HepG2 (cell line): ENCODE data around the gene TESK1. TPM values are rescaled to one million over a fixed set of nuclear protein-coding genes. Genes with fewer than 3 reads are reported as not detected.

Experiments used
- ATAC-seq: fragments of 200-7000 bp; cut with Tn5 transposase; 3 replicates; pipeline ENCODE4 v1.9.1; 2020; ENCODE audit warnings: mild to moderate bottlenecking, moderate library complexity
- BruUV-seq: library from RNA; stranded (reverse); fragments of 400-500 nt; replicated peaks from 2 replicates; lab custom pipeline; 2021; lab: Mats Ljungman, UMichigan
- CTCF ChIA-PET: fragments of 300-600 bp; formaldehyde crosslinking; extraction: SDS; loops from one replicate; lab custom pipeline; 2021; ENCODE audit warnings: low total read pairs, inconsistent platforms, low intra/inter-chr PET ratio; lab: Yijun Ruan, JAX
- POLR2A ChIA-PET: fragments of 350-600 bp; sonication (Branson Sonifier 250); formaldehyde crosslinking; loops from one replicate; lab custom pipeline; 2020; ENCODE audit warnings: antibody characterized with exemption, inconsistent platforms; lab: Yijun Ruan, JAX
- DNase-seq: peaks from one replicate; pipeline ENCODE4 v3.0.0-alpha.2; 2015; ENCODE audit warnings: low spot score
- FAIRE-seq: peaks from 3 replicates; lab custom pipeline; 2011; peaks lifted over from hg19 to GRCh38; lab: Jason Lieb, UNC
- H2AFZ ChIP-seq: one replicate; pipeline ENCODE4 v1.6.1; 2011; ENCODE audit warnings: low read length, inconsistent platforms
- H3K27ac ChIP-seq: fragments of 300-600 bp; 3 replicates; pipeline ENCODE4 v1.8.0; 2011; ENCODE audit warnings: mixed run types, mild to moderate bottlenecking, mixed read lengths, low read length, inconsistent platforms; ENCODE audit not compliant: insufficient read depth; ENCODE audit errors: extremely low read length
- H3K27me3 ChIP-seq, 2 experiments: fragments of 200-600 bp in 1 of 2; 2 replicates in 1 of 2; 3 replicates in 1 of 2; pipeline versions ENCODE4 v1.6.0 to v1.8.0; 2011; ENCODE audit warnings: low read length in 2 of 2, mild to moderate bottlenecking in 2 of 2, moderate library complexity in 2 of 2, inconsistent platforms in 1 of 2; ENCODE audit not compliant: insufficient read depth in 2 of 2, control insufficient read depth in 1 of 2
- H3K36me3 ChIP-seq, 2 experiments: fragments of 200-600 bp in 1 of 2; replicated peaks in 1 of 2; 2 replicates in 1 of 2; 3 replicates in 1 of 2; pipeline versions ENCODE4 v1.5.1 to v1.8.0; 2011; ENCODE audit warnings: low read length in 2 of 2, inconsistent platforms in 1 of 2; ENCODE audit not compliant: insufficient read depth in 2 of 2, control insufficient read depth in 1 of 2
- H3K4me1 ChIP-seq: 2 replicates; pipeline ENCODE4 v1.5.1; 2012; ENCODE audit warnings: low read length, inconsistent platforms; ENCODE audit not compliant: insufficient read depth
- H3K4me2 ChIP-seq: 2 replicates; pipeline ENCODE4 v1.6.0; 2011; ENCODE audit warnings: low read depth, low read length, inconsistent platforms
- H3K4me3 ChIP-seq, 3 experiments: fragments of 200-600 bp in 1 of 3; sonication (generic), shearing (Covaris generic) in 1 of 3; replicated peaks in 1 of 3; 2 replicates each; pipeline ENCODE4 v1.5.1; 2011 to 2016; ENCODE audit warnings: low read length in 3 of 3, inconsistent platforms in 2 of 3, low read depth in 2 of 3, mild to moderate bottlenecking in 2 of 3, control low read depth in 1 of 3, mixed read lengths in 1 of 3; ENCODE audit not compliant: insufficient read depth in 1 of 3
- H3K79me2 ChIP-seq: one replicate; pipeline ENCODE4 v1.6.1; 2011; ENCODE audit warnings: low read length, inconsistent platforms; ENCODE audit not compliant: insufficient read depth
- H3K9ac ChIP-seq: 2 replicates; pipeline ENCODE4 v1.6.0; 2011; ENCODE audit warnings: mild to moderate bottlenecking, low read depth, low read length, inconsistent platforms; ENCODE audit not compliant: insufficient read depth
- H3K9me3 ChIP-seq: 2 replicates; pipeline ENCODE4 v1.5.1; 2012; ENCODE audit warnings: mild to moderate bottlenecking, low read length
- H4K20me1 ChIP-seq: 2 replicates; pipeline ENCODE4 v1.6.0; 2011; ENCODE audit warnings: inconsistent platforms, mild to moderate bottlenecking, low read length, moderate library complexity; ENCODE audit not compliant: insufficient read depth
- HCFC1 ChIP-seq: fragments of 150-350 bp; IDR thresholded peaks from 2 replicates; pipeline ENCODE4 v1.6.1; 2014; ENCODE audit warnings: low read depth, low read length
- LRRFIP1 ChIP-seq: sonication (generic); formaldehyde crosslinking; conservative IDR thresholded peaks from 2 replicates; pipeline ENCODE4 v1.4.0; 2020; ENCODE audit warnings: missing genetic modification reagents
- SIN3A ChIP-seq: IDR thresholded peaks from 2 replicates; pipeline ENCODE4 v1.6.1; 2011; ENCODE audit warnings: low read depth, mild to moderate bottlenecking, control low read depth, low read length, borderline replicate concordance
- SMAD1 ChIP-seq: sonication (generic); formaldehyde crosslinking; IDR thresholded peaks from 2 replicates; pipeline ENCODE4 v1.4.0; 2020; ENCODE audit warnings: missing genetic modification reagents, low read depth, mild to moderate bottlenecking, borderline replicate concordance
- SRSF9 ChIP-seq: fragments of 200-400 bp; formaldehyde crosslinking; IDR thresholded peaks from 2 replicates; pipeline ENCODE4 v1.6.1; 2018; ENCODE audit warnings: borderline replicate concordance, mild to moderate bottlenecking, low read depth, low read length; ENCODE audit not compliant: insufficient read depth, poor library complexity, severe bottlenecking
- TGIF2 ChIP-seq: IDR thresholded peaks from 2 replicates; pipeline ENCODE4 v1.6.1; 2016; ENCODE audit warnings: control low read depth, missing compliant biosample characterization
- TRIM22 ChIP-seq: fragments of 450-650 bp; IDR thresholded peaks from 2 replicates; pipeline ENCODE4 v1.6.1; 2017
- U2AF2 ChIP-seq: fragments of 200-400 bp; formaldehyde crosslinking; IDR thresholded peaks from 2 replicates; pipeline ENCODE4 v1.6.1; 2017; ENCODE audit warnings: low read depth, mild to moderate bottlenecking, low read length
- ZBTB21 ChIP-seq: sonication (generic); formaldehyde crosslinking; IDR thresholded peaks from 2 replicates; pipeline ENCODE4 v1.4.0; 2020; ENCODE audit warnings: missing genetic modification reagents
- ZNF124 ChIP-seq: sonication (generic); formaldehyde crosslinking; IDR thresholded peaks from 2 replicates; pipeline ENCODE4 v1.4.0; 2020; ENCODE audit warnings: missing genetic modification reagents
- ZNF281 ChIP-seq: sonication (generic); formaldehyde crosslinking; IDR thresholded peaks from 2 replicates; pipeline ENCODE4 v1.4.0; 2020; ENCODE audit warnings: missing genetic modification reagents, borderline replicate concordance
- WGBS: methylation state at CpG from one replicate; pipeline ENCODE4 v1.1.6; 2017; ENCODE audit warnings: low lambda C conversion rate; 5-methylcytosine and 5-hydroxymethylcytosine counted together
- in situ Hi-C: cut with HindIII; loops from 2 replicates; pipeline ENCODE4 v1.10.0; 2017; ENCODE audit warnings: low pct_unique_long_range_greater_than_20kb; ENCODE audit not compliant: extremely low pct_ligation_motif_present
- intact Hi-C: fragments of 100-400 bp; cut with micrococcal nuclease; formaldehyde crosslinking; loops from one replicate; pipeline ENCODE4 v1.10.0; 2022; ENCODE audit not compliant: unreplicated experiment
- polyA plus RNA-seq, 8 experiments: library from polyadenylated mRNA; depleted of rRNA in 3 of 8; stranded (reverse) in 7 of 8; unstranded in 1 of 8; fragments of >200 nt; fragmentation: Illumina TruSeq in 4 of 8; extraction: Trizol in 4 of 8; gene quantifications; 2 replicates each; pipeline versions ENCODE4 v1.2.1 to v1.2.3, GENCODE V29; 2011 to 2016; ENCODE audit warnings: low read depth in 4 of 8, missing spikeins in 1 of 8, mixed read lengths in 1 of 8; ENCODE audit not compliant: insufficient read depth in 1 of 8
- total RNA-seq, 5 experiments: library from RNA; depleted of rRNA; stranded (reverse); fragments of >200 nt; fragmentation: Illumina TruSeq; extraction: Trizol; gene quantifications; 2 replicates each; pipeline ENCODE4 v1.2.3, GENCODE V29; 2016; ENCODE audit warnings: low read depth in 1 of 5

TESK1 gene
- total and polyA plus RNA-seq, 2 of the 13 experiments (the other 11 are each of a cell fraction or from before 2014, with no cell fraction given) = 7.3 to 13.6 TPM

GRCh38 chr9:35653611-35654010 is 48.5 kb downstream of the TESK1 start:
- FAIRE-seq (no peak), DNase-seq (no peak), ATAC-seq (no peak)
- Histone ChIP-seq H3K27me3 (peaks cover 2 to 12% of the 10 kb centered on the region in 2 experiments; a peak in 4 of 5 replicates), H4K20me1 (no peaks in the 10 kb centered on the region), H3K9me3 (no peaks in the 10 kb centered on the region), H3K79me2 (no peaks in the 10 kb centered on the region), H3K4me3 (no peak overlapping the region), H3K4me2 (no peak overlapping the region), H3K36me3 (no peaks in the 10 kb centered on the region), H2AFZ (no peak overlapping the region), H3K27ac (no peak overlapping the region), H3K4me1 (peaks cover 74% of the 10 kb centered on the region), H3K9ac (no peak overlapping the region)
- BruUV-seq = no TSS peak
- ChIA-PET CTCF (no interaction called here), POLR2A (interaction anchor here (6.1 kb wide), 1 partner anchor 6 kb away, joined by 41 read pairs; no protein-coding TSS in a partner anchor)
- intact Hi-C loops = no loop called here
- TF ChIP-seq LRRFIP1 = no peak
- no peak for TF ChIP-seq HCFC1
- no peak for TF ChIP-seq SIN3A
- no peak for TF ChIP-seq ZNF124 (CRISPR knock-in tag)
- TF ChIP-seq TGIF2 (CRISPR knock-in tag) = no peak
- no peak for TF ChIP-seq U2AF2
- TF ChIP-seq TRIM22 = no peak
- no peak for TF ChIP-seq ZNF281 (CRISPR knock-in tag)
- no peak for TF ChIP-seq ZBTB21 (CRISPR knock-in tag)
- no peak for TF ChIP-seq SMAD1
- no peak for TF ChIP-seq SRSF9
- in situ Hi-C loops = loop anchor here (10.0 kb wide), 1 partner anchor 539 kb away; the partner anchor contains the start of gene ATOSB
- 39% methylated on average over 2 of the region's 2 CpGs for WGBS
